K562 (cell line): Measurements from ENCODE around the gene DNAJB1. TPM values are rescaled to one million over a fixed set of nuclear protein-coding genes. Genes with fewer than 3 reads are reported as not detected.

Source experiments
- BRD9 ChIP-seq: fragments of 450-650 bp; IDR thresholded peaks from 2 replicates; pipeline ENCODE4 v1.6.1; 2018; ENCODE audit warnings: low read depth; ENCODE audit not compliant: partially characterized antibody
- CCNT2 ChIP-seq: IDR thresholded peaks from 2 replicates; pipeline ENCODE4 v1.6.1; 2011; ENCODE audit warnings: borderline replicate concordance, low read depth, mild to moderate bottlenecking, moderate library complexity, mixed read lengths, low read length; ENCODE audit not compliant: insufficient read length; ENCODE audit errors: extremely low read depth
- DACH1 ChIP-seq: fragments of 450-650 bp; IDR thresholded peaks from 2 replicates; pipeline ENCODE4 v1.6.1; 2018; ENCODE audit not compliant: partially characterized antibody
- GMEB1 ChIP-seq: fragments of 250-450 bp; sonication (Bioruptor Pico); IDR thresholded peaks from 2 replicates; pipeline ENCODE4 v1.4.0; 2020; ENCODE audit warnings: mild to moderate bottlenecking
- KDM2B ChIP-seq: fragments of 250-450 bp; sonication (Bioruptor Pico); IDR thresholded peaks from 2 replicates; pipeline ENCODE4 v1.8.0; 2021; ENCODE audit warnings: mild to moderate bottlenecking, moderate library complexity
- MAZ ChIP-seq, 2 experiments: fragments of 450-650 bp in 1 of 2; sonication (generic) in 1 of 2; formaldehyde crosslinking; IDR thresholded peaks in 1 of 2; conservative IDR thresholded peaks in 1 of 2; 2 replicates each; pipeline versions ENCODE4 v1.4.0 to v1.5.0; 2020; ENCODE audit warnings: mild to moderate bottlenecking in 1 of 2, missing genetic modification reagents in 1 of 2
- NRF1 ChIP-seq, 2 experiments: fragments of 450-650 bp; IDR thresholded peaks in 1 of 2; conservative IDR thresholded peaks in 1 of 2; 2 replicates each; pipeline ENCODE4 v1.6.1; 2014; ENCODE audit warnings: mild to moderate bottlenecking in 2 of 2
- TAF9B ChIP-seq: fragments of 450-650 bp; IDR thresholded peaks from 2 replicates; pipeline ENCODE4 v1.6.1; 2018; ENCODE audit warnings: mild to moderate bottlenecking; ENCODE audit not compliant: partially characterized antibody
- TFAM ChIP-seq: fragments of 250-450 bp; sonication (Bioruptor Pico); conservative IDR thresholded peaks from 2 replicates; pipeline ENCODE4 v1.5.0; 2021; ENCODE audit warnings: mild to moderate bottlenecking, moderate library complexity
- TRIM25 ChIP-seq: fragments of 450-650 bp; IDR thresholded peaks from 2 replicates; pipeline ENCODE4 v1.7.0; 2016; ENCODE audit warnings: borderline replicate concordance
- YY1 ChIP-seq, 3 experiments: IDR thresholded peaks; 2 replicates each; pipeline ENCODE4 v1.6.1; 2011; ENCODE audit warnings: low read length in 2 of 3, mild to moderate bottlenecking in 2 of 3, moderate library complexity in 2 of 3, borderline replicate concordance in 1 of 3, control low read depth in 1 of 3, low read depth in 1 of 3; ENCODE audit not compliant: insufficient read depth in 3 of 3, insufficient replicate concordance in 2 of 3, control insufficient read depth in 1 of 3, insufficient read length in 1 of 3; ENCODE audit errors: extremely low read depth in 1 of 3
- ZBED1 ChIP-seq: IDR thresholded peaks from 2 replicates; pipeline ENCODE4 v1.6.1; 2014
- ZBTB7A ChIP-seq: IDR thresholded peaks from 2 replicates; pipeline ENCODE4 v1.6.1; 2011; ENCODE audit warnings: low read depth, mild to moderate bottlenecking, low read length, moderate library complexity, borderline replicate concordance; ENCODE audit not compliant: control insufficient read depth
- polyA plus RNA-seq, 8 experiments: library from polyadenylated mRNA; depleted of rRNA in 4 of 8; stranded (reverse) in 5 of 8; unstranded in 3 of 8; fragments of >200 nt; fragmentation: Nextera tagmentation in 2 of 8; fragmentation: Illumina TruSeq in 1 of 8; extraction: Ambion mirVana in 2 of 8; extraction: Trizol in 1 of 8; gene quantifications; 2 replicates each; pipeline versions ENCODE4 v1.2.1 to v1.2.3, GENCODE V29; 2011 to 2014; ENCODE audit warnings: inconsistent platforms in 1 of 8, missing spikeins in 1 of 8
- total RNA-seq, 7 experiments: library from RNA; depleted of rRNA in 6 of 7; stranded (reverse); fragments of >200 nt in 6 of 7; fragmentation: Illumina TruSeq in 2 of 7; extraction: Trizol in 2 of 7; gene quantifications; 2 replicates each; pipeline versions ENCODE4 v1.2.1 to v1.2.3, GENCODE V29; 2011 to 2021; ENCODE audit warnings: low replicate concordance in 1 of 7
- TF ChIP-seq, protein P1 (sequence below), 2 experiments: fragments of 450-650 bp; formaldehyde crosslinking in 1 of 2; IDR thresholded peaks; 2 replicates each; pipeline versions ENCODE4 v1.4.0 to v1.6.1; 2014 to 2020; ENCODE audit warnings: mild to moderate bottlenecking in 2 of 2, borderline replicate concordance in 1 of 2, low read depth in 1 of 2

Gene DNAJB1
- total and polyA plus RNA-seq, 9 of the 15 experiments (the other 6 are each of a cell fraction or from before 2014, with no cell fraction given), result 13.2 to 113 (median 62.1) TPM

- peak in 2 of 3 experiments; percentile 30 to 53 for TF ChIP-seq YY1 (IDR thresholded peaks at IDR 0.05; ENCODE audit: borderline replicate concordance in 1 of 3, control insufficient read depth in 1 of 3, extremely low read depth in 1 of 3, insufficient read depth in 3 of 3, insufficient read length in 1 of 3, insufficient replicate concordance in 2 of 3, low read depth in 1 of 3, low read length in 2 of 3)
- no peak for TF ChIP-seq TFAM (CRISPR knock-in tag)
- no peak for TF ChIP-seq KDM2B (CRISPR knock-in tag)
- TF ChIP-seq ZBED1, result no peak
- peak; percentile 24 to 48; a peak in 2 of 4 replicates for TF ChIP-seq NRF1 (conservative IDR thresholded peaks at IDR 0.05 in 1 of 2, IDR thresholded peaks at IDR 0.05 in 1 of 2)
- peak; percentile 62 to 78 for TF ChIP-seq MAZ (CRISPR knock-in tag; conservative IDR thresholded peaks at IDR 0.05 in 1 of 2, IDR thresholded peaks at IDR 0.05 in 1 of 2)
- TF ChIP-seq CCNT2, result peak; percentile 34
- no peak for TF ChIP-seq GMEB1 (CRISPR knock-in tag)
- no peak for TF ChIP-seq BRD9
- peak; percentile 99 for TF ChIP-seq ZBTB7A
- no peak for TF ChIP-seq TRIM25
- no peak for TF ChIP-seq TAF9B
- TF ChIP-seq, protein P1, sequence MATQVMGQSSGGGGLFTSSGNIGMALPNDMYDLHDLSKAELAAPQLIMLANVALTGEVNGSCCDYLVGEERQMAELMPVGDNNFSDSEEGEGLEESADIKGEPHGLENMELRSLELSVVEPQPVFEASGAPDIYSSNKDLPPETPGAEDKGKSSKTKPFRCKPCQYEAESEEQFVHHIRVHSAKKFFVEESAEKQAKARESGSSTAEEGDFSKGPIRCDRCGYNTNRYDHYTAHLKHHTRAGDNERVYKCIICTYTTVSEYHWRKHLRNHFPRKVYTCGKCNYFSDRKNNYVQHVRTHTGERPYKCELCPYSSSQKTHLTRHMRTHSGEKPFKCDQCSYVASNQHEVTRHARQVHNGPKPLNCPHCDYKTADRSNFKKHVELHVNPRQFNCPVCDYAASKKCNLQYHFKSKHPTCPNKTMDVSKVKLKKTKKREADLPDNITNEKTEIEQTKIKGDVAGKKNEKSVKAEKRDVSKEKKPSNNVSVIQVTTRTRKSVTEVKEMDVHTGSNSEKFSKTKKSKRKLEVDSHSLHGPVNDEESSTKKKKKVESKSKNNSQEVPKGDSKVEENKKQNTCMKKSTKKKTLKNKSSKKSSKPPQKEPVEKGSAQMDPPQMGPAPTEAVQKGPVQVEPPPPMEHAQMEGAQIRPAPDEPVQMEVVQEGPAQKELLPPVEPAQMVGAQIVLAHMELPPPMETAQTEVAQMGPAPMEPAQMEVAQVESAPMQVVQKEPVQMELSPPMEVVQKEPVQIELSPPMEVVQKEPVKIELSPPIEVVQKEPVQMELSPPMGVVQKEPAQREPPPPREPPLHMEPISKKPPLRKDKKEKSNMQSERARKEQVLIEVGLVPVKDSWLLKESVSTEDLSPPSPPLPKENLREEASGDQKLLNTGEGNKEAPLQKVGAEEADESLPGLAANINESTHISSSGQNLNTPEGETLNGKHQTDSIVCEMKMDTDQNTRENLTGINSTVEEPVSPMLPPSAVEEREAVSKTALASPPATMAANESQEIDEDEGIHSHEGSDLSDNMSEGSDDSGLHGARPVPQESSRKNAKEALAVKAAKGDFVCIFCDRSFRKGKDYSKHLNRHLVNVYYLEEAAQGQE (IDR thresholded peaks at IDR 0.05; ENCODE audit: borderline replicate concordance), result peak; percentile 65; the same call in 1 of the 2 replicates
- TF ChIP-seq, protein P1 (CRISPR knock-in tag; IDR thresholded peaks at IDR 0.05; ENCODE audit: low read depth), result no peak
- TF ChIP-seq DACH1, result no peak
Measured at GRCh38 chr19:14479975-14480699, 38.1 kb downstream of the DNAJB1 start (continued).
